Measurements from ENCODE around the gene UBE3B.

- TF ChIP-seq CTCF (IDR thresholded peaks at IDR 0.05; ENCODE audit: low read depth, low read length, poor library complexity, severe bottlenecking): no peak
- no peak for TF ChIP-seq EZH2phosphoT487 (IDR thresholded peaks at IDR 0.05; ENCODE audit: borderline replicate concordance, low read length)
Observed at GRCh38 chr12:109461846-109462756, 15.3 kb upstream of the UBE3B start.

All from DOHH2 (cell line).